HG03521 (cell line): ENCODE measurements around the gene REC8.

Experiments used
- ATAC-seq: cut with Tn5 transposase; IDR thresholded peaks from one replicate; pipeline ENCODE4 v1.9.1; 2021; ENCODE audit warnings: mild to moderate bottlenecking, moderate library complexity; ENCODE audit not compliant: unreplicated experiment

The REC8 gene

DNA sequence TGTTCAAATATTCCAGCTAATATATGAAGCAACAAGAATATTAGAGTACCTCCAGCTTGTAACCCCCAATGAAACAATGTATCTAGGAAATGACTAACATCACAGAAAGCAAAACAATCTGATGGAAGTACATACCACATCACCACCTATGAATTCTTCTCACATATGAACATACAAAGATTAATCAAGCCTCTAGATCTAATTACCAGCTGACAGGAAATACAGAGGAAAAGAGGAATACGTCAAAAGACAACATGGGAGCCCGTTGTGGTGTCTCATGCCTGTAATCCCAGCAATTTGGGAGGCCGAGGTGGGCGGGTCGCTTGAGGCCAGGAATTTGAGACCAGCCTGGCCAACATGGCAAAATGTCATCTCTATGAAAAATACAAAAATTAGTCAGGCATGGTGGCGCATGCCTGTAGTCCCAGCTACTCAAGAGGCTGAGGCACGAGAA, 52.8 kb downstream of the REC8 start:
- no peak for ATAC-seq

DNA sequence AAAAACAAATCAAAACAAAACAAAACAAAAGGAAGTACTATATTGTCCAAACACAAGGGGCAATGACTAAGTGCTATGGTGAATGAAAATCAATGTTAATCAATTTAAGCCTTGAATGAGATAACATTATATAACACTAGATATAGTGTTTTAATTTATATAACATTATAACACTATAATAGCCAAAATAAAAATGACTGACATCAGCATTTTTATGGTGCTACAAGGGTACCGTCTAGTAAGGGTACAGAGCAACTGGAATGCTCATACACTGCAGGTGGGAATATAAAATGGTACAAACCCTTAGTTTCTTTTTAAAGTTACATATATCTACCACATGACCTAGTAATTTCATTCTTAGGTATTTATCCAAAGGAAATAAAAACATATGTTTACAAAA, 54.6 kb downstream of the REC8 start:
- ATAC-seq, result no peak

DNA sequence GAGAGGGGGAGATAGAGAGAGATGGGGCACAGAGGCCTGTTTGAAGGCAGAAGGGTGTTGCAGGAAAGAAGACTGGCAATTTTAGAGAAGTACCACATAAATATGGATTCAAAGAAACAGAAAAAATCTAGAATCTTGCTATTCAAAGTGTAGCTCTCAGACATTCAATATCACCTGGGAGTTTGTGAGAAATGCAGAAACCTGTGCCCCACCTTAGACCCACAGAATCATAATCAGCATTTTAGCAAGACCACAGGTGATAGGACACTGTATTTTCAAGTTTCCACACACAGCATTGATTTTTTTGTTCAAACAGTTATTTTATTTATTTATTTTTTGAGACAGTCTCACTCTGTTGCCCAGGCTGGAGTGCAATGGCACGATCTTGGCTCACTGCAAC, 57.0 kb downstream of the REC8 start:
- no peak for ATAC-seq
